GM19463 (cell line): ENCODE data around the gene CTRB2.

Source experiments
- ATAC-seq: cut with Tn5 transposase; IDR thresholded peaks from one replicate; pipeline ENCODE4 v1.9.1; 2021; ENCODE audit warnings: mild to moderate bottlenecking, moderate library complexity; ENCODE audit not compliant: unreplicated experiment

The CTRB2 gene

DNA sequence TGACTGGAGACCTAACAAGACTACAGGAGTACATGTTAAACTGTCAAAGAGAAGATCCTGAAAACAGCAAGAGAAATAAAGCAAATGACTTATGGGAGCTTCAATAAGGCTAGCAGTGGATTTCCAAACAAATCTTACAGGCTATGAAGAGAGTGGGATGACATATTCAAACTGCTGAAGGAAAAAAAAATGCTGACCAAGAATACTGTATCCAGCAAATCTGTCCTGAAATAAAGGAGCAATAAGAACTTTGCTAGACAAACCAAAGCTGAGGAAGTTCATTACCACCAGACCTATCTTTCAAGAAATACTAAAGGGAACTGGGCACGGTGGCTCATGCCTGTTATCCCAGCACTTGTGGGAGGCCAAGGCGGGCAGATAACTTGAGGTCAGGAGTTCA, 30.0 kb downstream of the CTRB2 start:
- no peak for ATAC-seq

DNA sequence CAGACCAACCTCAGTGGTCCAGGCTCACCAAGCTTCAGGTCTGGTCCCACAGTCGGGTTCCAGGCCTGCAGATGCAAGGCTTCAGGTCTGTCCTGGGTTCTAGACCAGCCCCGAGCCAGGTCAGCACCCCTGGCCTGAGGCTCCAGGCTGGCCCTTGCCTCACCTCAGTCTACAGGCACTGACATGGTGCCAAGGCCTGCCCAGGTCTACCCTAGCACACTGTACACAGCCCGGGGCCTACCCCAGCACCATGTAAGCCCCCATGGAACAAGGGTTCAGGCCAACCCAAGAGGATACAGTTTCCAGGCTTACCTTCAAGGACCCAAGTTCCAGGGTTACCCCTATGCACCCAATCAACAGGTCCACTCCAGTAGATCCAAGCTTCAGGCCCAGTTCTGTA, 31.9 kb downstream of the CTRB2 start:
- no peak for ATAC-seq

DNA sequence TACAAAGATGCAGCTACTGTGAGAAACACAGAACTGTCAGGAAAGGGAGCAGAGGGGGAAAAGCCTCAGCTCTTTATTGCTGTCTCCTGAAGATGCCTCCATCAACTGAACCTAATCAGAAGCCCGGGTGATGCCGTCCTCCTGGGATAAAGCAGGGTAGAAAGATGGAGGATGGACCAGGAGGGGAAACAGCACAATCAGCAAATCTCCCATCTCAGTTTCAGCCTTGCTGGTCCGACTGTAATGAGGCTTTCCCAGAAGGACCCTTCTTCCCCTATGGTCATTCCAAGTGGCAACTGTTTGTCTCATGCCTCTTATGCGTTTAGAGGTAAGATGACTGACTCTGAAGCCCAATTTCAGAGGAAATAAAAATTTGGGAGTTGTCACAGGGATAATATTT, 34.4 kb downstream of the CTRB2 start:
- no peak for ATAC-seq

DNA sequence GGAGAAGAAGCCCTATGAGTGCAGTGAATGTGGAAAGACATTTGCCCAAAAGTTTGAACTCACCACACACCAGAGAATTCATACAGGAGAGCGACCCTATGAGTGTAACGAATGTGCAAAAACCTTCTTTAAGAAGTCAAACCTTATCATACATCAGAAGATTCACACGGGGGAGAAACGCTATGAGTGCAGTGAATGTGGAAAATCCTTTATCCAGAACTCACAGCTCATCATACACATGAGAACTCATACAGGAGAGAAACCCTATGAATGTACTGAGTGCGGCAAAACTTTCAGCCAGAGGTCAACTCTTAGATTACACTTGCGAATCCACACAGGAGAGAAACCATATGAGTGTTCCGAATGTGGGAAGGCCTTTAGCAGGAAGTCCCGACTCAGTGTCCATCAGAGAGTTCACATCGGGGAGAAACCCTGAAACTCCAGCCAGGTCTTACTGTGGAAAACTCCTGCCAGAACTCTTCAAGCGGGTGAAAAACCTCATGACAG, 37.0 kb downstream of the CTRB2 start:
- ATAC-seq, result no peak

DNA sequence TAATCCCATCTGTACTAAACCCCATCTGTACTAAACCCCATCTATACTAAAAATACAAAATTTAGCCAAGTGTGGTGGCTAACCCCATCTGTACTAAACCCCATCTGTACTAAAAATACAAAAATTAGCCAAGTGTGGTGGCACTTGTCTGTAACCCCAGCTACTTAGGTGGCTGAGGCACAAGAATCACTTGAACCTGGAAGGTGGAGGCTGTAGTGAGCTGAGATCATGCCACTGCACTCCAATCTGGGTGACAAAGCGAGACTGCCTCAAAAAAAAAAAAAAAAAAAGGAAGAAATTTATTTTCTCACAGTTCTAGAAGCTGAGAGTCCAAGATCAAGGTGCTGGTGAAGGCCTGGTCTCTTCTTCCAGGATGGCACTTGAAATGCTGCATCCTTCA, 46.6 kb downstream of the CTRB2 start:
- no peak for ATAC-seq
